ENCODE measurements around the gene LHPP.

- TF ChIP-seq POLR2AphosphoS5 (IDR thresholded peaks at IDR 0.05; ENCODE audit: borderline replicate concordance, low read depth, low read length) = no peak
- TF ChIP-seq EZH2 (IDR thresholded peaks at IDR 0.05) = no peak
- TF ChIP-seq FOXP2 (optimal IDR thresholded peaks at IDR 0.05; ENCODE audit: control extremely low read depth, extremely low read length, insufficient read depth) = no peak
Measured at GRCh38 chr10:124534231-124534798, 72.7 kb downstream of the LHPP start.

Measured in SK-N-MC (cell line).